Thyroid gland (tissue), 4 donors: Measurements from ENCODE around the gene XRCC5. TPM values are rescaled to one million over a fixed set of nuclear protein-coding genes. Genes with fewer than 3 reads are reported as not detected.

Source experiments
- DNase-seq, 2 donors: peaks; one replicate each; pipeline ENCODE4 v3.0.0-alpha.2; 2019
- H3K27ac ChIP-seq, 3 donors: fragments of 200-600 bp; sonication (generic); 1 replicate in 2 of 3; 2 replicates in 1 of 3; pipeline ENCODE4 v1.5.1; 2016 to 2019; ENCODE audit warnings: mild to moderate bottlenecking in 1 of 3, moderate library complexity in 1 of 3
- H3K27me3 ChIP-seq: fragments of 200-600 bp; sonication (generic); one replicate; pipeline ENCODE4 v1.5.1; 2019
- H3K36me3 ChIP-seq, 2 donors: fragments of 200-600 bp; sonication (generic); one replicate each; pipeline ENCODE4 v1.5.1; 2016 to 2019
- H3K4me1 ChIP-seq, 2 donors: fragments of 200-600 bp; sonication (generic); one replicate each; pipeline ENCODE4 v1.5.1; 2017 to 2019
- H3K4me3 ChIP-seq, 3 donors: fragments of 200-600 bp; sonication (generic); replicated peaks in 1 of 3; 1 replicate in 2 of 3; 2 replicates in 1 of 3; pipeline ENCODE4 v1.5.1; 2016; ENCODE audit warnings: mild to moderate bottlenecking in 1 of 3
- H3K9me3 ChIP-seq: fragments of 200-600 bp; sonication (generic); one replicate; pipeline ENCODE4 v1.5.1; 2017
- CTCF ChIP-seq, 6 experiments: fragments of 200-600 bp in 3 of 6; fragments of 450-650 bp in 3 of 6; sonication (generic) in 3 of 6; IDR thresholded peaks; one replicate each; pipeline ENCODE4 v1.5.1; 2016 to 2019; ENCODE audit warnings: antibody characterized with exemption in 6 of 6, mild to moderate bottlenecking in 2 of 6, inconsistent platforms in 1 of 6, moderate library complexity in 1 of 6
- POLR2A ChIP-seq, 2 donors: fragments of 450-650 bp; IDR thresholded peaks; one replicate each; pipeline ENCODE4 v1.6.1; 2017; ENCODE audit warnings: antibody characterized with exemption in 2 of 2, mild to moderate bottlenecking in 2 of 2, moderate library complexity in 1 of 2
- WGBS, 2 donors: methylation state at CpG; one replicate each; pipeline ENCODE4 v1.1.5; 2017; 5-methylcytosine and 5-hydroxymethylcytosine counted together
- intact Hi-C: fragments of 100-400 bp; cut with DNase I; formaldehyde crosslinking; loops from one replicate; pipeline ENCODE4 v1.15.1; 2023
- total RNA-seq, 4 donors: library from RNA; depleted of rRNA; stranded (reverse); fragments of >200 nt; gene quantifications; one replicate each; pipeline ENCODE4 v1.2.3, GENCODE V29; 2016

Gene XRCC5
- total RNA-seq, 4 donors from 2014 or later: 185 to 240 (median 216) TPM

- intact Hi-C loops: no loop called here
- H3K4me3 ChIP-seq: no peak overlapping the region
- TF ChIP-seq POLR2A (IDR thresholded peaks at IDR 0.05) (no peak), CTCF (IDR thresholded peaks at IDR 0.05) (no peak)
These were observed 105.6 kb downstream of the XRCC5 start for GRCh38 chr2:216214768-216215167.

GRCh38 chr2:216215658-216216390 is 106.7 kb downstream of the XRCC5 start:
- intact Hi-C loops: no loop called here
- Histone ChIP-seq H3K27me3 (no peaks in the 10 kb centered on the region), H3K4me3 (no peak overlapping the region), H3K4me1 (peaks cover 24 to 48% of the 10 kb centered on the region in 2 donors), H3K27ac (peak overlapping the region; percentile 41 to 82 (median 56)), H3K9me3 (no peaks in the 10 kb centered on the region), H3K36me3 (no peaks in the 10 kb centered on the region)
- 65 to 66% methylated on average over 4 of the region's 4 CpGs for WGBS, 2 donors
- DNase-seq: peak in 1 of 2 donors; percentile 20
- TF ChIP-seq CTCF (IDR thresholded peaks at IDR 0.05) (peak in 4 of 6 experiments; percentile 21 to 42 (median 36)), POLR2A (IDR thresholded peaks at IDR 0.05) (no peak)

More at GRCh38 chr2:216214768-216215167, 105.6 kb downstream of the XRCC5 start:
- Histone ChIP-seq H3K36me3 (no peaks in the 10 kb centered on the region), H3K27me3 (no peaks in the 10 kb centered on the region), H3K4me1 (peaks cover 24 to 56% of the 10 kb centered on the region in 2 donors), H3K27ac (peak overlapping the region in 1 of 3 donors; percentile 44), H3K9me3 (no peaks in the 10 kb centered on the region)
- whole genome bisulfite sequencing, 2 donors: 96 to 100% methylated on average over 2 of the region's 2 CpGs
- no peak for DNase-seq

GRCh38 chr2:216216951-216217903 is 108.1 kb downstream of the XRCC5 start:
- H3K4me1 ChIP-seq: peaks cover 24 to 39% of the 10 kb centered on the region in 2 donors
- H3K27me3 ChIP-seq: no peaks in the 10 kb centered on the region
- no peak overlapping the region for H3K4me3 ChIP-seq
- peak; percentile 50 to 55 for DNase-seq
- WGBS, 2 donors: 47 to 57% methylated on average over 7 of the region's 7 CpGs
- intact Hi-C loops: no loop called here
- H3K9me3 ChIP-seq: no peaks in the 10 kb centered on the region
- peak overlapping the region; percentile 41 to 82 (median 53) for H3K27ac ChIP-seq
- H3K36me3 ChIP-seq: no peaks in the 10 kb centered on the region
- TF ChIP-seq CTCF (IDR thresholded peaks at IDR 0.05) (peak in 1 of 6 experiments; percentile 8), POLR2A (IDR thresholded peaks at IDR 0.05) (no peak)

- H3K27ac ChIP-seq: peak overlapping the region; percentile 41 to 82 (median 53)
- DNase-seq: no peak
These were observed 108.7 kb downstream of the XRCC5 start for GRCh38 chr2:216217904-216218260.

More at GRCh38 chr2:216217904-216218260, 108.7 kb downstream of the XRCC5 start:
- Histone ChIP-seq H3K27me3 (no peaks in the 10 kb centered on the region), H3K4me1 (peaks cover 24 to 39% of the 10 kb centered on the region in 2 donors), H3K9me3 (no peaks in the 10 kb centered on the region), H3K4me3 (no peak overlapping the region), H3K36me3 (no peaks in the 10 kb centered on the region)
- intact Hi-C loops: no loop called here
- TF ChIP-seq CTCF (IDR thresholded peaks at IDR 0.05) (no peak), POLR2A (IDR thresholded peaks at IDR 0.05) (no peak)
- 74 to 87% methylated on average over 2 of the region's 2 CpGs for WGBS, 2 donors
